SK-N-SH treated with all-trans-retinoic acid at 6 μM for 48 hours (cell line): ENCODE results near the gene NELFE.
"Not testable (repeated sequence)": the region's sequence is repeated elsewhere in the genome, so short reads cannot be mapped to it uniquely, and the experiment has no call there.

Experiments used
- RARB ChIP-seq: fragments of 250-450 bp; sonication (Bioruptor Pico); IDR thresholded peaks from 2 replicates; pipeline ENCODE4 v1.8.0; 2021; ENCODE audit warnings: mild to moderate bottlenecking, moderate library complexity
- ZFP30 ChIP-seq: fragments of 450-650 bp; formaldehyde crosslinking; IDR thresholded peaks from 2 replicates; pipeline ENCODE4 v1.5.0; 2022; ENCODE audit warnings: mild to moderate bottlenecking, moderate library complexity
- ZNF70 ChIP-seq: fragments of 450-650 bp; formaldehyde crosslinking; IDR thresholded peaks from 2 replicates; pipeline ENCODE4 v1.5.0; 2020; ENCODE audit warnings: mild to moderate bottlenecking, moderate library complexity

GRCh38 chr6:31908255-31908654 is 50.5 kb downstream of the NELFE start:
- not testable (repeated sequence) for TF ChIP-seq RARB (CRISPR knock-in tag); ZFP30; ZNF70 (CRISPR knock-in tag)
